ENCODE measurements around the gene DIP2B.
A peak's percentile ranks its signal among the peaks of the same experiment; 100 is the strongest.

The DIP2B gene

DNA sequence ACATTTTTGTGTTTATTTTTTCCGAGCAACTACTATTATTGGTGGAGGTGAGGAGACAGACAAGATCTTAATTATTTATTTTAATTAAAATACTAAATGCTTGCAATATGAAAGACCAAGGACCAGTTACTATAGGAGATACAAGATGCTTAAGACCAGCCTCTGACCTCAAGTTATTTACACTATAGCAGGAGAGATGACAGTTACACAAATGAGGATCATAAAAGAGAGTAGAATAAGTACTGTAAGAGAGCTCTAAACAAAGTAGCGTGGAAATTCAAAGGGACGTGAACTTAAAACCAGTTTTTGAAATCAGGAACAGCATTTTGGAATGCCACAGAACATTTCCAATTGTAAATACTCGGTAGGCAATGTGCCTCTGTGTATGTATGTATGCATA is 131.1 kb downstream of the DIP2B start:
- TF ChIP-seq CTCF (conservative IDR thresholded peaks at IDR 0.05; ENCODE audit: low read length): no peak
- DNase-seq (ENCODE audit: low read depth): no peak
- H3K4me3 ChIP-seq (ENCODE audit: low read length): no peak overlapping the region

GRCh38 chr12:50636505-50636904 is 131.7 kb downstream of the DIP2B start:
- no peak for DNase-seq (ENCODE audit: low read depth)
- no peak for TF ChIP-seq CTCF (conservative IDR thresholded peaks at IDR 0.05; ENCODE audit: low read length)
- no peak overlapping the region for H3K4me3 ChIP-seq (ENCODE audit: low read length)

DNA sequence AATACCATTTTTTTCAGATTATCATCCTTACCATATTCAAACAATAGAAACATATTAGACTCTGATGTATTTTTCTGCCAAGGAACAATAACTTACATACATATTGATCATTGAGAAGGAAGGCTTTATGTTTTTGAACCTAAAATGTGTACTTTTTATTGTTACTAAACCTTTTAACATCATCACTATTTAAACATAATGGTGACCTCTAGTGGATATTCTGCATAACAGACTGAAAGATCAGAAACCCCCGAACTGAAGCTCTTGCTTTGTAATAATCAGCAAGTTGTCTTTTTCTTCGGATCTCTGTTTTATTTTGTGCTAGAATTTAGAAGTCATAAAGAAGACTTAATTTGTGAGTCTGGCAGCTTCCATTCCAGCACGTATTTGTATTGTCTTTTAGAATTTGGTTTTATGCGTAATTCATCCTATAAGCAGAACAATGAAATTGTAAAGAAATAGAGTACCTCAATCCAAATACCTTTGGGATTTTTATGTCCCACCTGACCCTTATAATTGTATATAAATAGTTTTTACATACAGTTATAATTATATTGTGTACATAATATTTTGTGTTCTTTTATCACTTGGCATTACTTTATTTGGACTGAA is 133.2 kb downstream of the DIP2B start:
- TF ChIP-seq CTCF (conservative IDR thresholded peaks at IDR 0.05; ENCODE audit: low read length): peak; percentile 69
- H3K4me3 ChIP-seq (ENCODE audit: low read length): no peak overlapping the region
- DNase-seq (ENCODE audit: low read depth): peak; percentile 63

- no peak for TF ChIP-seq CTCF (conservative IDR thresholded peaks at IDR 0.05; ENCODE audit: low read length)
- DNase-seq (ENCODE audit: low read depth): no peak
- no peak overlapping the region for H3K4me3 ChIP-seq (ENCODE audit: low read length)
Measured at GRCh38 chr12:50638482-50638880, 133.7 kb downstream of the DIP2B start.

DNA sequence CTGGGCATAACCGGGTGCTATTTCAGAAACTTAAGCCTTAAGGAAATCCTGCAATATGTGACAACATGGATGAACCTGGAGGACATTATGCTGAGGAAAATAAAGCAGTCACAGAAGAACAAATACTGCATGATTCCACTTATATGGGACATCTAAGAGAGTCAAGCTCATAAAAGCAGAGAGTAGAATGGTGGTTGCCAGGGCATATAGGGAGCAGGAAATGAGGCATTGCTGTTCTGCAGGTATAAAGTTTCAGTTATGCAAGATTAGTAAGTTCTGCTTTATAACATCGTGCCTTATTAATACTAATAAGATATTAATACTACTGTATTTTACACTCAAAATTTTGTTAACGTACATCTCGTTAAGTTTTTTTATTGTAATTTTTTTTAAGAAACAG is 134.9 kb downstream of the DIP2B start:
- no peak for DNase-seq (ENCODE audit: low read depth)
- TF ChIP-seq CTCF (conservative IDR thresholded peaks at IDR 0.05; ENCODE audit: low read length): no peak
- H3K4me3 ChIP-seq (ENCODE audit: low read length): no peak overlapping the region

GRCh38 chr12:50640321-50640939 is 135.6 kb downstream of the DIP2B start:
- no peak for DNase-seq (ENCODE audit: low read depth)
- TF ChIP-seq CTCF (conservative IDR thresholded peaks at IDR 0.05; ENCODE audit: low read length): no peak

DNA sequence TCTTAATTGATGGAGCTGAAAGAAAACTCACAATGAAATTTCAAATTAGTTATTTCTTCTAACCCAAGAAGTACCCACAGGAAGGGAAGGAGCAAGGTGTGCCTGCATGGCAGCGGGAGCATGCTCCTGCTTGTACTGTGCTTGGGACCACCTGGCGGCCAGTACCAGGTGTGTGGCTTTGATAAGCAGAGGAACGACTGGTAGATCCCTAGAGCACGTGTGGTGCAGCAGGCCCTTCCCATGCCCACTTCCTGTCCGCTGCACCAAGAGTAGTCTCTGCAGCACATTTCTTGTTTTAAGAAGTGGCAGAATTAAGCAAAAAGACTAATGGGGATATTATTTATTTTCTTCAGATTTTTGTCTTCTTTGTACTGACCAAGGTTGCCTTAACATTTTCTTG is 136.8 kb downstream of the DIP2B start:
- TF ChIP-seq CTCF (conservative IDR thresholded peaks at IDR 0.05; ENCODE audit: low read length): no peak
- H3K4me3 ChIP-seq (ENCODE audit: low read length): no peak overlapping the region
- no peak for DNase-seq (ENCODE audit: low read depth)

More at GRCh38 chr12:50640321-50640939, 135.6 kb downstream of the DIP2B start:
- no peak overlapping the region for H3K4me3 ChIP-seq (ENCODE audit: low read length)

Data from AG10803 (cell line).